HG03066 (cell line): Measurements from ENCODE around the gene GCNT2.
"Not testable (repeated sequence)": the region's sequence is repeated elsewhere in the genome, so short reads cannot be mapped to it uniquely, and the experiment has no call there.

Experiments used
- ATAC-seq: cut with Tn5 transposase; IDR thresholded peaks from one replicate; pipeline ENCODE4 v1.9.1; 2021; ENCODE audit warnings: low read depth; ENCODE audit not compliant: unreplicated experiment

GCNT2 gene

DNA sequence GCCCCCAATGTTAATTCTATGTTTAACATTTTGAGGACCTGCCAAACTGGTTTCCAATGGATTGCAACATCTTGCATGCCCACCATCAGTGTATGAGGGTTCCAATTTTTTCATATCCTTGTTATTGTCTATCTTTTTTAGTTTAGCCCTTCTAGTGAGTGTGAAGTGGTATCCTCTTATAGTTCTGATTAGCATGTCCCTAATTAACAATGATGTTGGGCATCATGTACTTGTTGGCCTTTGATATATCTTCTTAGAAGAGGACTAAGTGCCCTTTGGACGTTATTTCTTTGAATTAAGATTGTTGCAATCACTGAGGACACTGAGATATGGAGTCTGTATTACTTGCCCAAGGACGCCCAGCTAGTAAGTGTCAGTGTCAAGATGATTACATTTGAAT, 22.3 kb downstream of the GCNT2 start:
- no peak for ATAC-seq

DNA sequence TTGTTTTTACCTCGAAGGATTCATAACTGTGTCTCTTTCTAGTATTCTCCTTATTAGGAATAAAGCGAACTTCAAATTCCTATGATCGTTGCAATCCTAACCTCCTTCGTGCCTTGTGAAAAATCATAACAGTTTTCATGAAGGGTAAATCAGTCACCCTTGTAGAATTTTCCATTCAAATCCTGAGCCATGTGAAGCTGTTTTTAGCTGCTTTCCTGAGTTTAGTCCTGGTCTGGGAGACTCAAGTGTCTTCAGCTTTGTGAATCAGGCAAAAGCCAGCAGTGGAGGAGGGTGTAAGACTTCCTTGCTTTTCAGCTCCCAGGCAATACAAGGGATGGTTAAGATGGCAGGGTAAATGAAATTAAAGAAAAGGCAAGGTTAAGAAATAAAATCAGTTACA, 24.3 kb downstream of the GCNT2 start:
- ATAC-seq: no peak

DNA sequence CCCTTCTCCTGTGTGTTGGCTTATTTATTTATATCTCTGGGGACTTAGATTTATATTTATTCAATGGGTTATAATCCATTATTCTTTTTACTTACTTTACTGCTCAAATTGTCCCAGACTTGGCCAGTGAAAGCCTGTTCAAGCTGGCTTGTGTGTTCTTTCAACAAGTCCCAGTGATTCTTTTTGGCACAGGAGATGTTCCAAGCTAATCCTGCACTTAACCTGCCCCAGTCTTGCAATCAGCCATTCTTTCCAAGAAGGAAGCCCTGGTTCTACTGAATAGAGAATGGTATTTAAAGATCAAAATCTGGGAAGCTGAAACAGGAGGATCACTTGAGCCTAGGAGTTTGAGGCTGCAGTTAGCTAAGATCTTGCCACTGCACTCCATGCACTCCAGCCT, 26.7 kb downstream of the GCNT2 start:
- ATAC-seq: no peak

DNA sequence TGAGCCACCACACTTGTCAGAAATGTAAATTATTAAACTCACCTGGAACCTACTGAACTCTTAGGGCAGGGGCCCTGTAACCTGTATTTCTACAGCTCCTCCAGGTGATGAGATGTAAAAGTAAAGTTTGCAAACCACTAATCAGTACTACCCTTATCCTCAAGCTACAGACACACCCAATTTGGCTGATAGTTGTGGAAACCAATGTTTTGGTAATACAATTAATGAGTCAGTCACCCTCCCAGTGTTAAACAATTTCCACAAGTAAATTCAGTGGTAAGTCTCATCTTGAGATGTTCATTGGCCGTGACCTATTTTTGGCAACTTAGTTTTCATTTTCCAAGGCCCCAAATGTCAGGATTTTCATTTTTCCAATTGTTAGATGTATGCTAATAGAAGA, 29.6 kb downstream of the GCNT2 start:
- no peak for ATAC-seq

DNA sequence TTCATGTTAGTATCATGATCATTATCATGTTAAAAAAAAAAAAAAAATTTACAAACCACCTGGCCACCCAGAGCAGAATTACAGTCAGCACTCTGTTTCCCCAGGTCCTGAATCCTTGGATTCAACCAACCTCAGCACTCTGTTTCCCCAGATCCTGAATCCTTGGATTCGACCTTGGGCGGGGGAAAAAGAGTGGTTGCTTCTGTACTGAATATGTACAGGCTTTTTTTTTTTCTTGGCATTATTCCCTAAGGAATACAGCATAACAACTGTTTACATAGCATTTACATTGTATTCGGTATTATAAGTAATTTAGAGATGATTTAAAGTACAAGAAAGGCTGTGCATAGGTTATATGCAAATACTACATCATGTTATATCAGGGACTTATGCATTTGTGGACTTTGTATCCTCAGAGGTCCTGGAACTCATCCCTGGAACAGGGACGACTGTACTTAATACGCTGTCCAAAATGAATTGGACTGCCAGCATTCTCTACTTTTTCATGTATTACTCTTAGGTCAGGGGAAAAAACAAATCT, 31.2 kb downstream of the GCNT2 start:
- no peak for ATAC-seq

DNA sequence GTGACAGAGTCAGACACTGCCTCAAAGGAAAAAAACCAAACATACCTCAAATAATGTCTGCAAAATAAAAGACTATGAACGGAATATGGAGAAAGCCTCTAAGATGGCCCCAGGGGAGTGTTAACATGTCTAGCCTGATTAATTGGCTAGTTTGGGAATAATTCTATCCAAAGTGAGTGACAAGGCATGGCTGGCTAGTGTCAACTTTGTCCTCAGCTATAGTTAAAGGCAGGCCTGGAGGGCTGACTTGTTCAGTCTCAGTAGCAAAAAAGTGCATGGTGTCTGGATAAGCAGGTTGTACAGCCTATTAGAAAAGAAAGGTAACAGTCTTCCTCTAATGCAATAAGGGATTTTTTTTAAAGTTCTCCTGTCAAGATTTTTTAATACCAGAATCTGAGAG, 32.7 kb downstream of the GCNT2 start:
- no peak for ATAC-seq

DNA sequence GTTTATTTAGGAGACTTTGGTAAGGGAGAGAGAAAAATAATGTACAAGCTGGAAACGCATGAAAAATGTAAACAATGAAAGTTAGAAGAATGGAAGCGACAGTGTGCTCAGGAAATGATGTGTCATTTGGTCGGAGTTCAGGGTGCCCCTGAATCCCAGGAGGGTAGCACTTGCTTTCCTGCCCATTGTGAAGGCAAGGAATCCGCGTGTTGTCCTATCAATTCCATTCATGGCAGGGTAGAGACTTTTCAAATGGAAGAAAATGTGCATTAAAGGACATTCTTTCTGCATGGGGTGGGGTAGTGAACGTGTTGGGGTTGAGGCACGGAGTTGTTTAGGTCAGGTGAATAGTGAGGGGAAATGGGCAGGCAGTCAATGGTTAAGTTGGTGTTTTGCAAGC, 33.7 kb downstream of the GCNT2 start:
- no peak for ATAC-seq

DNA sequence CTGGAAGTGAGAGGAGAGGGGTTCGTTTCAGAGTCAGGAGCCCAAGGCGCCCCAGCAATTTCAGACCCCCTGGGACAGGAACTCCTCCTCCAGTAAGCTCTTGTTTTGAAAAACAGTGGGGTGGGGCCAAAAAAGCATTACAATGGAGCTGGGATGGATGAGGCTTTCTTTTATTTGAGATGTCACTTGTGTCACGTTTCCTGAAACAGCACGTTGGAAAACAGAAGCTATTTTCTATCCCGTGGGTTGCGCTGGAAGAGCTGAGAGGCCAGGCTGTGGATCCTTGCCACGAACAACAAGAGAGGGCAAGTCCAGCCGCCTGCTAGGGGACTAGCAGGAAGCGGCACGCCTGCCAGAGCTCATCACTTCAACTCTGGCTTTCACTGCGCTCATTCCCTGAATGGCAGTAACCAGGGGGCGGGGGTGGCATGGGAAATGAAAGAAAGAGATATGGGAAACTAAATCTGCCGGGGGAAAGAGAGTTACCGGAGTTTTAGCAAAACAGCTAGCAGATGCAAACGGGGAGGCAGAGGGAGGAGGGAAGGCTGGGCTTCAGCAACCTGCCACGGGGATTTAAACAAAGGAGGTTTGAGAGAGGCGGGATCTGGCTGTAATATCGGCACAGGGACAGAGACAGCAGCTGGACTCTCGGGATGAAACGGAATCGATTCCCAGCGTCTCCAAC, 34.6 kb downstream of the GCNT2 start:
- ATAC-seq: no peak

DNA sequence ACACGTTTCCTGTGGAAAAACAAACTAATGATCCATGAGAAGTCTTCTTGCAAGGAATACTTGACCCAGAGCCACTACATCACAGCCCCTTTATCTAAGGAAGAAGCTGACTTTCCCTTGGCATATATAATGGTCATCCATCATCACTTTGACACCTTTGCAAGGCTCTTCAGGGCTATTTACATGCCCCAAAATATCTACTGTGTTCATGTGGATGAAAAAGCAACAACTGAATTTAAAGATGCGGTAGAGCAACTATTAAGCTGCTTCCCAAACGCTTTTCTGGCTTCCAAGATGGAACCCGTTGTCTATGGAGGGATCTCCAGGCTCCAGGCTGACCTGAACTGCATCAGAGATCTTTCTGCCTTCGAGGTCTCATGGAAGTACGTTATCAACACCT, 35.4 kb downstream of the GCNT2 start:
- ATAC-seq: no peak

DNA sequence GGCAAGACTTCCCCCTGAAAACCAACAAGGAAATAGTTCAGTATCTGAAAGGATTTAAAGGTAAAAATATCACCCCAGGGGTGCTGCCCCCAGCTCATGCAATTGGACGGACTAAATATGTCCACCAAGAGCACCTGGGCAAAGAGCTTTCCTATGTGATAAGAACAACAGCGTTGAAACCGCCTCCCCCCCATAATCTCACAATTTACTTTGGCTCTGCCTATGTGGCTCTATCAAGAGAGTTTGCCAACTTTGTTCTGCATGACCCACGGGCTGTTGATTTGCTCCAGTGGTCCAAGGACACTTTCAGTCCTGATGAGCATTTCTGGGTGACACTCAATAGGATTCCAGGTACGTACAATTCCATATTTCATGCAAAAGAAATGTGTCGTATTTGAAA, 35.8 kb downstream of the GCNT2 start:
- no peak for ATAC-seq

DNA sequence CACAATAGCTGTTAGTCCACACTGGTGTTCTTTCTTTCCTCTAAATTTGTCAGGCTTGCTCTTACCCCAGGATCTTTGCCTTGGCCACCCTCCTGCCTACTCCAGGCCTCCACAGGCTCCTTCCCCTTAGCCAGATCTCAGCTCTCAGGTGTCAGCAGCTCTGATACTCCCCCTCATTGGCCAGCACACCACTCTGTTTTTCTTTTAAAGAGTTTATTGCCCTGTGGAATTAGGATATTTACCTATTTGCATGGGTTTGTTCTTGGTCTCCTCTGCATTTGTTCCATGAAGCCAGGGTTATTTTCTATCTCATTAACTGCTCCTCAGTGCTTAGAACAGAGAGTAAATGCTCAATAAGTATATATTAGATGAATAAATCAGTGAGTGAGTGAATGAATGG, 36.8 kb downstream of the GCNT2 start:
- ATAC-seq: no peak

DNA sequence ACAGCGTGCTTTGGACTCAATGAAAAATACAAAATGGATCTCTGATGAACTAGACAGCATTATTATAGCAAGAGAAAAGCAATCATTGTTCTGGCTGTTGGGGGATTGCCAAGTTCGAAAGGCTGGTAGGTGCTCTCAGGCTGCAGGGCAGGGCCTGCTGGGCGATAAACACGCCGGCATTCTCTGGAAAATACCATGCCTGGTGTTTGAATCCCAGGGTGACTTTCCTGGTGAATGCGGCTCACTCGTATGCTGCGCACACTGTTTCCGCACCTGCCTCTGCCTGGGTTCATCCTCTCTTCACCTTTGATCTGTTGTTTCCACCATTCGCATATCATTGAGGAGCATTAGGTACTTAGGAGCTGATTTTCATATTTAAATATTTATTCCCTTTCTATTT, 37.4 kb downstream of the GCNT2 start:
- no peak for ATAC-seq

DNA sequence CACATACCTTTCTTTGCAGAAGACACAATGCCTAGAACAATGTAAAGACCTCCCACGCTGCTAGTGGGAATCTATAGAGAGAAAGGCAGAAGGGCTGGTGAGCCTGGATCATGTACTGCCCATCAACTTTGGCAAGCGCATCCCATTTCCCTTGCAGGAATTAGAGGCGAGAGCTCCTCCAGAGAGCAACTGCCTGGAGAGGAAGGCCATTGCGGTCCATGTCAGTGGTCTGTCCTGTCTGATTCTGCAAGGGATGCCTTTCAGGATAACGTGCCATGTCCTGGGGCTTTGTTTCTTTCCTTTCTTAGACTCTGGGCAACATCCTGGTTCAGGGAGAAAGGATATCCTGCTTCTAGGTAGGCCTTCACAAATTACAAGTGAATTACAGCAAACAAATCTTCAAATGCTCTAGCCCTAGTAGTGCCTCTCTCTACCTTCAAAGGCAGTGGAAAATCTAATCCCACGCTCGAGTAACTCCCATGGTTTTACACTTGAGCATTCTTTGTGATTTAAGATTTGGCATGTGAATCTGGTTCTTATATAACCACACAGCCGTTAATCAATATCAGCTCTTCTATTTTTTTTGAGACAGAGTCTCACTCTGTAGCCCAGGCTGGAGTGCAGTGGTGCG, 38.5 kb downstream of the GCNT2 start:
- ATAC-seq: no peak

DNA sequence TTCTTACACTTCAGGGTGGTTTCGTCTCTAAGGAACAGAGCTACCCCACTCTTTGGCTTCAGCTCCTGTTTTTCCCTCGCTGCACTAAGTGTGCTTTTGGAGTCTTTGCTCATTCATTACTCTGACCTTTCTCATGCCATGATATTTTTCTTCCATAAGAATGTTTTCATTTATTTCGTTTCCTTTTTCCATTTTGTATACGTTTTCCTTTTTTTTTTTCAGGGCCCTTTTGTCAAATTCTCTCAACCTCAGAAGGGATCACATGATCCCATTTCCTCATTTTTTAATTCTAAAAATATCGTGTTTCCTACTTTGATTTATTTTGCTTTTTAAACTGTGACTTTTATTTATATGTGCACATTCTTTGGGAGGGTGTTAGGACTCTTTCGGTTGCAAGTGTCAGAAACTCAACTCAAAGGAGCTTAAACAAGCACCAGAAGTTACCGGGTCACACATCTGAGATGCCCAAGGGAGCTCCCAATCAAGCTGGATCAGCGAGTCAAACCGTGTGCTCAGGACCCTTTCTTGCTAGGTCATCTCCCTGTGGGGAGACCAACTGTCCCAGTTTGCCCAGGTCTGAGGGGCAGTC, 40.6 kb downstream of the GCNT2 start:
- ATAC-seq: no peak

DNA sequence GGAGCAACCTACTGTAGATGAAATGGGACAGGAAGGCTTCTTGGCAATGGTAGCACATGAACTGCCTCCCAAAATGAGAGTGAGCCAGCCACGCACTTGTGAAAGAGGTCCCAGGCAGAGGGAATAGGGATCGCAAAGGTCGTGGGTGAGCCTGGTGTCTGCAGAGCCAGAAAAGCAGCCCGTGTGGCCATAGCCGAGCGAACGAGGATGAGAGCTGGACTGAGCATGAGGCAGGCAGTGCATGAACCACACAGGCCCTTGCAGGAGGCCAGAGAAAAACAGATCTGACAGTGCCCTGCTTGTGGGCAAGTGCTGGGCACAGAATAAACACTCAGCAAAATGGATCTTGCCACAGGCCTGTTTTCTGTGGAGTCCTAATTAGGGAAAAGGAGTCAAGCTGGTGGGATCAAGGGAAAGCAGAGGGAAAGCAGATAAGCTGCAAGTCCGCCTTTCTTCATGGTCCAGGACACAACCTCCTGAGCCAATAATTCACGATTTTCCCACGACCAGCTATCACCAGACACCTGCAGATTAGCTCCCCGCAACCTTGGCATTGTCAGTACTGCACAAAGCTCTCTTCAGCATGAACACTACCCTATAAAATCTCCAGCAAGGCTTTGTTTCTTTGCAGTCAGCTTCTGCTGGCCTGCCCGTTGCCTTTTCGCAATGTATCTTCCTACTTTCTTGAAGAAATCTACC, 44.0 kb downstream of the GCNT2 start:
- ATAC-seq: no peak

DNA sequence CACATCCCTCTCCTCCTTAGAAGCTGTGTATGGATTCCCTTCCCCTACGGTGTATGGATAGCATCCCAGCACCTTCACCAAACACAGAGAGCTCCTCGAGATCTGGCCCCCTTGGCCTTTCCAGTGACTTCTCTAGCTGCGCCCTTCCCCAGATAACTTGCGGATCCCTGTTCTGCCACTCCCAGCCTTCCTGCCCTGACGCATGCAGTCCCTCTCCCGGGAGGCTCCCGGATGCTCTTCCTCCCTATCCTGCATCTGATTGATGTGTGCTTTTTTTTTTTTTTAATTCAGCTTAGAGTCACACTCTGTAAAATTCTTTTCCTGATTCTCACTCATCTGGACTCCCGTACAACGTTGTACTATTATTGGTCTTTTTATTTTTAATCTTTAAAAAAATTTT, 44.8 kb downstream of the GCNT2 start:
- ATAC-seq: no peak

DNA sequence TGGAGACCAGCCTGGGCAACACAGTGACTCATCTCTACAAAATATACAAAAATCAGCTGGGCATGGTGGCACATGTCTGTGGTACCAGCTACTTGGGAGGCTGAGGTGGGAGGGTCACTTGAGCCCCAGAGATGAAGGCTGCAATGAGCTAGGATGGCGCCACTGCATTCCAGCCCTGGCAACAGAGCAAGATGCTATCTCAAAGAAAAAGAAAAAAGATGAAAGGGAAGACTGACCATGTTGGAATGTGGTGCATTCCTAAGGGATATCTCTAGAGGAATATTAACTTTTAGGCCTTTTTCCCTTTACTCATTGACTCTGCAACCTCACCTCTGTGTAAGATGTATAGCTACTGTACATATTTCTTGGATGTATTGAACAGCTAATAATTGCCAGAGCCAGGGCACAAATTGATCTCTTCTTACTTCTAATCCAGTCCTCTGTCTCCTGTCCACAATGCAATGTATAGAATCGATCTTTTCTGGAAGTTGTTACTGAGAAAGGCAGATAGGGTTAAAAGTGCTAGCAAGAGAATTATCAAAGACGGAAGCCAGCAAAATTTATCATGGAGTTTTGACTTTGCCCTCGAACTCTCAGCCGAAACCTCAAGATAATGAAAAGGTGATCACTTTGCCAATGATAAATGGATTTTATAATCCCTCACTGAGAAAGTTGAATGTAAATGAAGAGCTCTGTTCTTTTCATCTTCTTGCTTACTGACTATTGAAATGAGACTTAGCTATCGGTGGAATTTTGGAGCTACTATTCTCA, 46.3 kb downstream of the GCNT2 start:
- ATAC-seq: no peak

DNA sequence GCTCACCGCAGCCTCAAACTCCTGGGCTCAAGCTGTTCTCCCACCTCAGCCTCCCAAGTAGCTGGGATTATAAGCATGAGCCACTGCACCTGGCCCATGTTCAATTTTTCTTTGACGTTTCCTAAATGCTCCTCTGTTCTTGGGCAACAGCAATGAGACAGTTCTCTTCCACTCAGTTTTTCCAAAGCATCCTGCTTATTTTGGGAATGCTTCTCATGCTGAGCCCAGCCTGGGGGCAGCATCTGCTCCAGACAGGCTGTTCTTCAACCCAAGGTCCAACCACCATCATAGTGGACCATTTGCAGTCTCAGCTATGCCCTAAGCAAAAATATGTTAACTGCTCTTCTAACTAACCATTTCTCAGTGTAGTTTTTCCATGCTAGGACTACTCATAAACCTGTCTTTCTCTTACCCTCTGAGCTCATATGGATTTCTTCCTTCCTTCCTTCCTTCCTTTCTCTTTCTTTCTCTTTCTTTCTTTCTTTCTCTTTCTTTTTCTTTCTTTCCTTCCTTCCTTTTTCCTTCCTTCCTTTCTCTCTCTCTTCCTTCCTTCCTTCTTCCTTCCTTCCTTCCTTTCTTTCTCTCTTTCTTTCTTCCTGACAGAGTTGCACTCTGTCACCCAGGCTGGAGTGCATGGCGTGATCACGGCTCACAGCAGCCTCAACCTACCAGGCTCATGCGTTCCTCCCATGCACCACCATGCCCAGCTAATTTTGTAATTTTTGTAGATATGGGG, 48.4 kb downstream of the GCNT2 start:
- ATAC-seq: no peak

DNA sequence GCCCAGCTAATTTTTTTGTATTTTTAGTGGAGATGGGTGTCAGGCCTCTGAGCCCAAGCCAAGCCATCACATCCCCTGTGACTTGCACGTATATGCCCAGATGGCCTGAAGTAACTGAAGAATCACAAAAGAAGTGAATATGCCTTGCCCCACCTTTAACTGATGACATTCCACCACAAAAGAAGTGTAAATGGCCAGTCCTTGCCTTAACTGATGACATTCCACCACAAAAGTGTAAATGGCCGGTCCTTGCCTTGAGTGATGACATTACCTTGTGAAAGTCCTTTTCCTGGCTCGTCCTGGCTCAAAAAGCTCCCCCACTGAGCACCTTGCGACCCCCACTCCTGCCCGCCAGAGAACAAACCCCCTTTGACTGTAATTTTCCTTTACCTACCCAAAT, 54.4 kb downstream of the GCNT2 start:
- ATAC-seq: not testable (repeated sequence)

DNA sequence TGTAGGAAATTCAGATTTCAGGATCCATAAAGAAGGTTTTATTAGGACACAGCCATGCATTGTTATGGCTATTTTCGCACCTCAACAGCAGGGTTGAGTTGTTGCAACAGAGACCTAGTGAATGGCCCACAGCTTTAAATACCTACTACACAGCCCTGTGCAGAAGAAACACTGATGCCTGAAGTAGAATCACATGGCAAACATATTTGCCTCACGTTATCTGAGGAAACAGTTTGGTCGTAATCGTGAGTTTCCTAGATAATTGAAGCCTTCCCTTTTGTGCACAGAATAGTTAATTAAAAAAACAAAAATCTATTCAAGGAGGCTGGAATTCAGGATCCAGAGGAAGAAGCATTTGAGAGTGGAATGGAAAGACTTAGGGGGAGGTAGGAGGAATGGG, 55.1 kb downstream of the GCNT2 start:
- ATAC-seq: no peak
